WTC11 (cell line): ENCODE measurements around the gene SNX13. TPM values are rescaled to one million over a fixed set of nuclear protein-coding genes. Genes with fewer than 3 reads are reported as not detected.

Experiments
- ATAC-seq: fragments of 200-7000 bp; cut with Tn5 transposase; 2 replicates; pipeline ENCODE4 v1.10.0; 2021; ENCODE audit warnings: mild to moderate bottlenecking, moderate library complexity
- CTCF ChIA-PET: fragments of 300-600 bp; sonication (Branson Sonifier 250); formaldehyde crosslinking; loops from one replicate; lab custom pipeline; 2021; ENCODE audit warnings: antibody characterized with exemption; lab: Charles Lee
- POLR2A ChIA-PET: fragments of 350-600 bp; sonication (Branson Sonifier 250); formaldehyde crosslinking; loops from one replicate; lab custom pipeline; 2021; ENCODE audit warnings: antibody characterized with exemption; lab: Charles Lee
- DNase-seq: peaks from one replicate; pipeline ENCODE4 v3.0.0; 2021; ENCODE audit warnings: low spot score
- H3K27ac Mint-ChIP-seq: 2 replicates; pipeline ENCODE4 v1.8.0; 2021; ENCODE audit warnings: mixed read lengths
- H3K27me3 Mint-ChIP-seq: 2 replicates; pipeline ENCODE4 v1.8.0; 2021; ENCODE audit warnings: low read depth, mild to moderate bottlenecking, moderate library complexity, mixed read lengths
- H3K36me3 Mint-ChIP-seq: 2 replicates; pipeline ENCODE4 v1.8.0; 2021; ENCODE audit warnings: mixed read lengths
- H3K4me1 Mint-ChIP-seq: 2 replicates; pipeline ENCODE4 v1.8.0; 2022; ENCODE audit warnings: mixed read lengths
- H3K4me3 Mint-ChIP-seq: 2 replicates; pipeline ENCODE4 v1.8.0; 2021; ENCODE audit warnings: mild to moderate bottlenecking, moderate library complexity, mixed read lengths
- H3K9me3 Mint-ChIP-seq: 2 replicates; pipeline ENCODE4 v1.8.0; 2021; ENCODE audit warnings: mixed read lengths
- CREM ChIP-seq: sonication (generic); formaldehyde crosslinking; IDR thresholded peaks from 2 replicates; pipeline ENCODE4 v1.8.1; 2022; ENCODE audit warnings: mild to moderate bottlenecking, missing genetic modification reagents, moderate library complexity
- ELF4 ChIP-seq: sonication (generic); formaldehyde crosslinking; IDR thresholded peaks from 2 replicates; pipeline ENCODE4 v1.8.1; 2022; ENCODE audit warnings: low read depth, mild to moderate bottlenecking, moderate library complexity, missing genetic modification reagents
- EMX1 ChIP-seq: fragments of 250-450 bp; sonication (Bioruptor Pico); IDR thresholded peaks from 2 replicates; pipeline ENCODE4 v1.8.0; 2021; ENCODE audit warnings: mild to moderate bottlenecking
- FOXJ3 ChIP-seq: sonication (generic); formaldehyde crosslinking; IDR thresholded peaks from 2 replicates; pipeline ENCODE4 v1.9.0; 2021; ENCODE audit warnings: missing genetic modification reagents, mild to moderate bottlenecking, borderline replicate concordance
- FOXK1 ChIP-seq: sonication (generic); formaldehyde crosslinking; IDR thresholded peaks from 2 replicates; pipeline ENCODE4 v1.8.0; 2022; ENCODE audit warnings: mild to moderate bottlenecking, moderate library complexity, missing genetic modification reagents
- JUN ChIP-seq: sonication (generic); formaldehyde crosslinking; IDR thresholded peaks from 2 replicates; pipeline ENCODE4 v1.8.0; 2023; ENCODE audit warnings: mild to moderate bottlenecking, missing genetic modification reagents
- KAT7 ChIP-seq: sonication (generic); formaldehyde crosslinking; IDR thresholded peaks from 2 replicates; pipeline ENCODE4 v1.8.1; 2023; ENCODE audit warnings: missing genetic modification reagents, mild to moderate bottlenecking, borderline replicate concordance
- NFATC4 ChIP-seq: fragments of 250-450 bp; sonication (Bioruptor Pico); IDR thresholded peaks from 2 replicates; pipeline ENCODE4 v1.9.0; 2021; ENCODE audit warnings: mild to moderate bottlenecking
- NFYB ChIP-seq: sonication (generic); formaldehyde crosslinking; conservative IDR thresholded peaks from 2 replicates; pipeline ENCODE4 v1.8.0; 2022; ENCODE audit warnings: low read depth, missing genetic modification reagents
- NR2C2 ChIP-seq: sonication (generic); formaldehyde crosslinking; IDR thresholded peaks from 2 replicates; pipeline ENCODE4 v1.8.0; 2022; ENCODE audit warnings: mild to moderate bottlenecking, missing genetic modification reagents
- SMAD4 ChIP-seq: sonication (generic); formaldehyde crosslinking; IDR thresholded peaks from 2 replicates; pipeline ENCODE4 v1.8.0; 2022; ENCODE audit warnings: mild to moderate bottlenecking, missing genetic modification reagents
- SOX15 ChIP-seq: fragments of 250-450 bp; sonication (Bioruptor Pico); IDR thresholded peaks from 2 replicates; pipeline ENCODE4 v1.9.0; 2021; ENCODE audit warnings: mild to moderate bottlenecking
- TCF7 ChIP-seq: sonication (generic); formaldehyde crosslinking; IDR thresholded peaks from 2 replicates; pipeline ENCODE4 v1.8.0; 2022; ENCODE audit warnings: mild to moderate bottlenecking, low read depth, missing genetic modification reagents, moderate library complexity
- TEAD1 ChIP-seq: sonication (generic); formaldehyde crosslinking; IDR thresholded peaks from 2 replicates; pipeline ENCODE4 v1.8.0; 2022; ENCODE audit warnings: mild to moderate bottlenecking, missing genetic modification reagents
- ZNF121 ChIP-seq: sonication (generic); formaldehyde crosslinking; IDR thresholded peaks from 2 replicates; pipeline ENCODE4 v1.8.0; 2023; ENCODE audit warnings: missing genetic modification reagents
- ZNF138 ChIP-seq: sonication (generic); formaldehyde crosslinking; conservative IDR thresholded peaks from 2 replicates; pipeline ENCODE4 v1.8.1; 2022; ENCODE audit warnings: mild to moderate bottlenecking, moderate library complexity, missing genetic modification reagents
- ZNF232 ChIP-seq: sonication (generic); formaldehyde crosslinking; IDR thresholded peaks from 2 replicates; pipeline ENCODE4 v1.8.0; 2022; ENCODE audit warnings: mild to moderate bottlenecking, missing genetic modification reagents
- ZNF317 ChIP-seq: sonication (generic); formaldehyde crosslinking; IDR thresholded peaks from 2 replicates; pipeline ENCODE4 v1.8.1; 2023; ENCODE audit warnings: low read depth, mild to moderate bottlenecking, moderate library complexity, missing genetic modification reagents, borderline replicate concordance
- ZNF416 ChIP-seq: fragments of 250-450 bp; sonication (Bioruptor Pico); IDR thresholded peaks from 2 replicates; pipeline ENCODE4 v1.9.0; 2021; ENCODE audit warnings: mild to moderate bottlenecking, inconsistent platforms
- total RNA-seq: library from RNA; stranded (reverse); gene quantifications from 3 replicates; pipeline ENCODE4 v1.2.3, GENCODE V29; 2021
- TF ChIP-seq, protein P1 (sequence below): sonication (generic); formaldehyde crosslinking; conservative IDR thresholded peaks from 2 replicates; pipeline ENCODE4 v1.8.1; 2022; ENCODE audit warnings: mild to moderate bottlenecking, missing genetic modification reagents
- TF ChIP-seq, protein P2 (sequence below): sonication (generic); formaldehyde crosslinking; IDR thresholded peaks from 2 replicates; pipeline ENCODE4 v1.8.0; 2022; ENCODE audit warnings: mild to moderate bottlenecking, missing genetic modification reagents
- TF ChIP-seq, protein P3 (sequence below): fragments of 250-450 bp; sonication (Bioruptor Pico); IDR thresholded peaks from 2 replicates; pipeline ENCODE4 v1.8.0; 2021; ENCODE audit warnings: mild to moderate bottlenecking
- TF ChIP-seq, protein P4 (sequence below): sonication (generic); formaldehyde crosslinking; IDR thresholded peaks from 2 replicates; pipeline ENCODE4 v1.8.1; 2023; ENCODE audit warnings: mild to moderate bottlenecking, missing genetic modification reagents, borderline replicate concordance
- TF ChIP-seq, protein P5 (sequence below): sonication (generic); formaldehyde crosslinking; IDR thresholded peaks from 2 replicates; pipeline ENCODE4 v1.8.1; 2023; ENCODE audit warnings: mild to moderate bottlenecking, missing genetic modification reagents, moderate library complexity
- TF ChIP-seq, protein P6 (sequence below): sonication (generic); formaldehyde crosslinking; IDR thresholded peaks from 2 replicates; pipeline ENCODE4 v1.8.0; 2023; ENCODE audit warnings: missing genetic modification reagents
- TF ChIP-seq, protein P7 (sequence below): sonication (generic); formaldehyde crosslinking; IDR thresholded peaks from 2 replicates; pipeline ENCODE4 v1.8.1; 2022; ENCODE audit warnings: low read depth, mild to moderate bottlenecking, moderate library complexity, missing genetic modification reagents, borderline replicate concordance
- TF ChIP-seq, protein P8 (sequence below): sonication (generic); formaldehyde crosslinking; IDR thresholded peaks from 2 replicates; pipeline ENCODE4 v1.8.0; 2022; ENCODE audit warnings: mild to moderate bottlenecking, missing genetic modification reagents

The SNX13 gene
- total RNA-seq, 1 experiment from 2014 or later = 27.5 TPM

DNA sequence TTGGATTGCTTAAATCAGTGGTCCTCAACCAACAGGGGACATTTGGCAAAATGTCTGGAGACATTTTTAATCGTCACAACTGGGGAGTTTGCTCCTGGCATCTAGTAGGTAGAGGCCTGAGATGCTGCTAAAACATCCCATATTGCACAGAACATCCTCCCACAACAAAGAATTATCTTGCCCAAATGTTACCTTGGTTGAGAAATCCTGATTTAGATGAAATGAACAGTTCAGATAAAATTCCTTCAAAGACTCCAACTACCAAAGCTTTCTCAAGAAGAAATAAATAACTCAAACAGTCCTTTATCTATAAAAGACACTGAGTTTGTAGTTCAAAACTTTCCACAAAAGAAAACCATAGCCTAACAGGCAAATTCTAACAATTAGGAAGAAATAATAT lies 160.9 kb downstream of the SNX13 start (continued):
- TF ChIP-seq NFYB = no peak
- TF ChIP-seq ELF4 (CRISPR knock-in tag) = no peak
- TF ChIP-seq, protein P1, sequence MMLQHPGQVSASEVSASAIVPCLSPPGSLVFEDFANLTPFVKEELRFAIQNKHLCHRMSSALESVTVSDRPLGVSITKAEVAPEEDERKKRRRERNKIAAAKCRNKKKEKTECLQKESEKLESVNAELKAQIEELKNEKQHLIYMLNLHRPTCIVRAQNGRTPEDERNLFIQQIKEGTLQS = no peak
- no peak for TF ChIP-seq SOX15 (CRISPR knock-in tag)
- no peak for TF ChIP-seq NR2C2 (CRISPR knock-in tag)
- TF ChIP-seq, protein P2, sequence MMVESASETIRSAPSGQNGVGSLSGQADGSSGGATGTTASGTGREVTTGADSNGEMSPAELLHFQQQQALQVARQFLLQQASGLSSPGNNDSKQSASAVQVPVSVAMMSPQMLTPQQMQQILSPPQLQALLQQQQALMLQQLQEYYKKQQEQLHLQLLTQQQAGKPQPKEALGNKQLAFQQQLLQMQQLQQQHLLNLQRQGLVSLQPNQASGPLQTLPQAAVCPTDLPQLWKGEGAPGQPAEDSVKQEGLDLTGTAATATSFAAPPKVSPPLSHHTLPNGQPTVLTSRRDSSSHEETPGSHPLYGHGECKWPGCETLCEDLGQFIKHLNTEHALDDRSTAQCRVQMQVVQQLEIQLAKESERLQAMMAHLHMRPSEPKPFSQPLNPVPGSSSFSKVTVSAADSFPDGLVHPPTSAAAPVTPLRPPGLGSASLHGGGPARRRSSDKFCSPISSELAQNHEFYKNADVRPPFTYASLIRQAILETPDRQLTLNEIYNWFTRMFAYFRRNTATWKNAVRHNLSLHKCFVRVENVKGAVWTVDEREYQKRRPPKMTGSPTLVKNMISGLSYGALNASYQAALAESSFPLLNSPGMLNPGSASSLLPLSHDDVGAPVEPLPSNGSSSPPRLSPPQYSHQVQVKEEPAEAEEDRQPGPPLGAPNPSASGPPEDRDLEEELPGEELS (CRISPR knock-in tag) = no peak
- TF ChIP-seq, protein P3, sequence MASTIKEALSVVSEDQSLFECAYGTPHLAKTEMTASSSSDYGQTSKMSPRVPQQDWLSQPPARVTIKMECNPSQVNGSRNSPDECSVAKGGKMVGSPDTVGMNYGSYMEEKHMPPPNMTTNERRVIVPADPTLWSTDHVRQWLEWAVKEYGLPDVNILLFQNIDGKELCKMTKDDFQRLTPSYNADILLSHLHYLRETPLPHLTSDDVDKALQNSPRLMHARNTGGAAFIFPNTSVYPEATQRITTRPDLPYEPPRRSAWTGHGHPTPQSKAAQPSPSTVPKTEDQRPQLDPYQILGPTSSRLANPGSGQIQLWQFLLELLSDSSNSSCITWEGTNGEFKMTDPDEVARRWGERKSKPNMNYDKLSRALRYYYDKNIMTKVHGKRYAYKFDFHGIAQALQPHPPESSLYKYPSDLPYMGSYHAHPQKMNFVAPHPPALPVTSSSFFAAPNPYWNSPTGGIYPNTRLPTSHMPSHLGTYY (CRISPR knock-in tag) = no peak
- TF ChIP-seq ZNF232 (CRISPR knock-in tag) = no peak
- no peak for TF ChIP-seq TEAD1 (CRISPR knock-in tag)
- TF ChIP-seq EMX1 (CRISPR knock-in tag) = no peak
- TF ChIP-seq, protein P4, sequence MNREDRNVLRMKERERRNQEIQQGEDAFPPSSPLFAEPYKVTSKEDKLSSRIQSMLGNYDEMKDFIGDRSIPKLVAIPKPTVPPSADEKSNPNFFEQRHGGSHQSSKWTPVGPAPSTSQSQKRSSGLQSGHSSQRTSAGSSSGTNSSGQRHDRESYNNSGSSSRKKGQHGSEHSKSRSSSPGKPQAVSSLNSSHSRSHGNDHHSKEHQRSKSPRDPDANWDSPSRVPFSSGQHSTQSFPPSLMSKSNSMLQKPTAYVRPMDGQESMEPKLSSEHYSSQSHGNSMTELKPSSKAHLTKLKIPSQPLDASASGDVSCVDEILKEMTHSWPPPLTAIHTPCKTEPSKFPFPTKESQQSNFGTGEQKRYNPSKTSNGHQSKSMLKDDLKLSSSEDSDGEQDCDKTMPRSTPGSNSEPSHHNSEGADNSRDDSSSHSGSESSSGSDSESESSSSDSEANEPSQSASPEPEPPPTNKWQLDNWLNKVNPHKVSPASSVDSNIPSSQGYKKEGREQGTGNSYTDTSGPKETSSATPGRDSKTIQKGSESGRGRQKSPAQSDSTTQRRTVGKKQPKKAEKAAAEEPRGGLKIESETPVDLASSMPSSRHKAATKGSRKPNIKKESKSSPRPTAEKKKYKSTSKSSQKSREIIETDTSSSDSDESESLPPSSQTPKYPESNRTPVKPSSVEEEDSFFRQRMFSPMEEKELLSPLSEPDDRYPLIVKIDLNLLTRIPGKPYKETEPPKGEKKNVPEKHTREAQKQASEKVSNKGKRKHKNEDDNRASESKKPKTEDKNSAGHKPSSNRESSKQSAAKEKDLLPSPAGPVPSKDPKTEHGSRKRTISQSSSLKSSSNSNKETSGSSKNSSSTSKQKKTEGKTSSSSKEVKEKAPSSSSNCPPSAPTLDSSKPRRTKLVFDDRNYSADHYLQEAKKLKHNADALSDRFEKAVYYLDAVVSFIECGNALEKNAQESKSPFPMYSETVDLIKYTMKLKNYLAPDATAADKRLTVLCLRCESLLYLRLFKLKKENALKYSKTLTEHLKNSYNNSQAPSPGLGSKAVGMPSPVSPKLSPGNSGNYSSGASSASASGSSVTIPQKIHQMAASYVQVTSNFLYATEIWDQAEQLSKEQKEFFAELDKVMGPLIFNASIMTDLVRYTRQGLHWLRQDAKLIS (CRISPR knock-in tag) = no peak

DNA sequence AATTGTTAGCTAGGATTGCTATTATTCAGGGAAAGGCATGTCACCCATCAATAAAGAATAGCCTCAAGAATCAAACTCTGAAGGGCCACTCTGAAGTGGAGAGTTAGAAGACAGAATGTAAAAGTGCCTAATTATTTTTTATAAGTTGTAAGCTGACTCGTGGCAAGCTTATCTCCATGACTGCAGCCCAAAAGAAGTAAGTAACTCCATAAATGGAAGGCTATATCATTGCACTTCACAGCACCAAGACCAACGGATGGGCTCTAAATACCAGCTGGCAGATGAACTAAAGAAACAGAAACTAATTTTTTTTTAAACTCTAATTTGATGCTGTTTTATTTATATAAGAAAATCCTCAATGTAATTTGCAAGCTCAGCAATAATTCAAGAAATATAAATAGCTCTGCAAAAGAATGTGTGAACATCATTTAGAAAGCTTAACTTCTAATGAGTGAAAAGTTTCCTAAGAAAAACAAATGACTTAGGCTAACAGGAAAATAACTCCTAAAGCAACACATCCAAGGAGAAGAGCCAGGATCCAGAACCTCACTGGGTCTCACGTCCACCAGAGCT lies 165.5 kb downstream of the SNX13 start:
- H3K36me3 Mint-ChIP-seq = no peaks in the 10 kb centered on the region
- no peaks in the 10 kb centered on the region for H3K27me3 Mint-ChIP-seq
- DNase-seq (no peak), ATAC-seq (no peak)
- CTCF ChIA-PET = interaction anchor here (0.6 kb wide), 1 partner anchor 265 kb away, joined by 3 read pairs; no protein-coding TSS in a partner anchor
- H3K9me3 Mint-ChIP-seq = no peaks in the 10 kb centered on the region
- TF ChIP-seq, protein P5, sequence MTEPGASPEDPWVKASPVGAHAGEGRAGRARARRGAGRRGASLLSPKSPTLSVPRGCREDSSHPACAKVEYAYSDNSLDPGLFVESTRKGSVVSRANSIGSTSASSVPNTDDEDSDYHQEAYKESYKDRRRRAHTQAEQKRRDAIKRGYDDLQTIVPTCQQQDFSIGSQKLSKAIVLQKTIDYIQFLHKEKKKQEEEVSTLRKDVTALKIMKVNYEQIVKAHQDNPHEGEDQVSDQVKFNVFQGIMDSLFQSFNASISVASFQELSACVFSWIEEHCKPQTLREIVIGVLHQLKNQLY = no peak
- no peak for TF ChIP-seq ZNF416 (CRISPR knock-in tag)
- no peak for TF ChIP-seq ZNF121 (CRISPR knock-in tag)
- no peak for TF ChIP-seq TCF7 (CRISPR knock-in tag)
- no peak for TF ChIP-seq FOXK1 (CRISPR knock-in tag)
- TF ChIP-seq ZNF317 = no peak
- no peak for TF ChIP-seq JUN
- TF ChIP-seq FOXJ3 = no peak
- TF ChIP-seq, protein P6, sequence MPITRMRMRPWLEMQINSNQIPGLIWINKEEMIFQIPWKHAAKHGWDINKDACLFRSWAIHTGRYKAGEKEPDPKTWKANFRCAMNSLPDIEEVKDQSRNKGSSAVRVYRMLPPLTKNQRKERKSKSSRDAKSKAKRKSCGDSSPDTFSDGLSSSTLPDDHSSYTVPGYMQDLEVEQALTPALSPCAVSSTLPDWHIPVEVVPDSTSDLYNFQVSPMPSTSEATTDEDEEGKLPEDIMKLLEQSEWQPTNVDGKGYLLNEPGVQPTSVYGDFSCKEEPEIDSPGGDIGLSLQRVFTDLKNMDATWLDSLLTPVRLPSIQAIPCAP = no peak
- no peak for TF ChIP-seq KAT7
- TF ChIP-seq, protein P7, sequence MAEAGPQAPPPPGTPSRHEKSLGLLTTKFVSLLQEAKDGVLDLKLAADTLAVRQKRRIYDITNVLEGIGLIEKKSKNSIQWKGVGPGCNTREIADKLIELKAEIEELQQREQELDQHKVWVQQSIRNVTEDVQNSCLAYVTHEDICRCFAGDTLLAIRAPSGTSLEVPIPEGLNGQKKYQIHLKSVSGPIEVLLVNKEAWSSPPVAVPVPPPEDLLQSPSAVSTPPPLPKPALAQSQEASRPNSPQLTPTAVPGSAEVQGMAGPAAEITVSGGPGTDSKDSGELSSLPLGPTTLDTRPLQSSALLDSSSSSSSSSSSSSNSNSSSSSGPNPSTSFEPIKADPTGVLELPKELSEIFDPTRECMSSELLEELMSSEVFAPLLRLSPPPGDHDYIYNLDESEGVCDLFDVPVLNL (CRISPR knock-in tag) = no peak
- no peak for TF ChIP-seq ZNF138
- TF ChIP-seq ZNF232 (CRISPR knock-in tag) = no peak
- TF ChIP-seq CREM (CRISPR knock-in tag) = no peak
- TF ChIP-seq NFATC4 = no peak
- TF ChIP-seq, protein P8, sequence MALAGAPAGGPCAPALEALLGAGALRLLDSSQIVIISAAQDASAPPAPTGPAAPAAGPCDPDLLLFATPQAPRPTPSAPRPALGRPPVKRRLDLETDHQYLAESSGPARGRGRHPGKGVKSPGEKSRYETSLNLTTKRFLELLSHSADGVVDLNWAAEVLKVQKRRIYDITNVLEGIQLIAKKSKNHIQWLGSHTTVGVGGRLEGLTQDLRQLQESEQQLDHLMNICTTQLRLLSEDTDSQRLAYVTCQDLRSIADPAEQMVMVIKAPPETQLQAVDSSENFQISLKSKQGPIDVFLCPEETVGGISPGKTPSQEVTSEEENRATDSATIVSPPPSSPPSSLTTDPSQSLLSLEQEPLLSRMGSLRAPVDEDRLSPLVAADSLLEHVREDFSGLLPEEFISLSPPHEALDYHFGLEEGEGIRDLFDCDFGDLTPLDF = no peak
- TF ChIP-seq SMAD4 (CRISPR knock-in tag) = no peak
- POLR2A ChIA-PET = no interaction called here
- no peak overlapping the region for H3K27ac Mint-ChIP-seq
- H3K4me3 Mint-ChIP-seq = no peak overlapping the region
- peaks cover 26% of the 10 kb centered on the region for H3K4me1 Mint-ChIP-seq
